T follicular helper cell (primary cell): Measurements from ENCODE around the gene ARSA.

Source experiments
- DNase-seq: peaks from one replicate; pipeline ENCODE4 v3.0.0-alpha.2; 2020; ENCODE audit warnings: low read depth

The ARSA gene

GRCh38 chr22:50604256-50605001, 23.5 kb downstream of the ARSA start:
- no peak for DNase-seq

- DNase-seq, result no peak
Observed at GRCh38 chr22:50603511-50604255, 24.3 kb downstream of the ARSA start.

- no peak for DNase-seq
Observed at GRCh38 chr22:50602338-50602700, 25.6 kb downstream of the ARSA start.

DNA sequence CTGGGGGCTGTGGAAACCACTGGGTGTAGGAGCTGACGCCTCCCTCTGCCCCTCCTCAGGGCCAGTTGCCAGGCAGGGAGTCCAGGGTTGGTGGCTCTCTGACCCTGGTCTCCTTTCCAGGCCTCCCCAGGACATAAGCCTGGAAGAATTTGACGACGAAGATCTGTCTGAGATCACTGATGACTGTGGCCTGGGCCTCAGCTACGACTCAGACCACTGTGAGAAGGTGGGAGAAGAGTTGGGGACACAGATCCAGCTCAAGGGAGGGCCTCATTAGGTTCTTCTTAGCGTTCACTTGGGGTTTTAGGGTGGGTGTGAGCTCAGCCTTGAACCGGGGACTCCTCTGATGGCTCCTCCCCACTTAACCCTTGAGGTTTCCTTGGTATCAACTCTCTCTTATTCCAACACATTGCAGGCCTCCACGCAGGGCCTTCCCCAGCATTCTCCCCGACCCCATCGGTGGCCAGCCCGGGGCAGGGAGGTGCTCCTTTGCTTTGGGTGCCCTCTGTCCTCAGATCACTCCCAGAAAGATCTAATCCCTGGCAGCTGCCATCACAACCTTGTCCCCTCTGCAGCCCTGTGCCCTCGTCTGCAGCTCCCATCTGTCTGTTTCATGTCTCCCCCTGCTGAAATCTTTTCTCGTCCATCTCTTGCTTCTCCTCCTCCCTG, 26.1 kb downstream of the ARSA start:
- no peak for DNase-seq

GRCh38 chr22:50600967-50601668, 26.8 kb downstream of the ARSA start:
- DNase-seq, result no peak

DNA sequence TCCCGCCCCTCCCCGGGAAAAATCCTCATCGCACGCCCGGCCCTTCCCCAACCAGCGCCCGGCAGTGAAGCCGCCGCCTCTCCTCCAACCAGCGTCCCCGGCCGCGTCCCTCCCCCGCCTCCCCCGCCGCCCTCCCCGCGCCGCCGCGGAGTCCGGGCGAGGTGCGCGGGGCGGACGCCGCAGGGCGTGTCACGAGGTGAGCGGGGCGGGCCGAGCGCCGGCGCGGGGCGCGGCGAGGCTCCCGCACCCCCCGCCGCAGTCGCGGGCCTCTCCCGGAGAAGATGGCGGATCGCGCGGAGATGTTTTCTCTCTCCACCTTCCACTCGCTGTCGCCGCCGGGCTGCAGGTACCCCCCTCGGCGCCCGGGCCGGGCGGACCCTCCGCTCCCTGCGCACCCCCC, 27.4 kb downstream of the ARSA start, which contains the start of gene MAPK8IP2:
MAPK8IP2 (plus strand) TSS at position 256 of the 400 bp plus-strand sequence; CDS start at position 282, 26 bp downstream.
- DNase-seq, result no peak

DNA sequence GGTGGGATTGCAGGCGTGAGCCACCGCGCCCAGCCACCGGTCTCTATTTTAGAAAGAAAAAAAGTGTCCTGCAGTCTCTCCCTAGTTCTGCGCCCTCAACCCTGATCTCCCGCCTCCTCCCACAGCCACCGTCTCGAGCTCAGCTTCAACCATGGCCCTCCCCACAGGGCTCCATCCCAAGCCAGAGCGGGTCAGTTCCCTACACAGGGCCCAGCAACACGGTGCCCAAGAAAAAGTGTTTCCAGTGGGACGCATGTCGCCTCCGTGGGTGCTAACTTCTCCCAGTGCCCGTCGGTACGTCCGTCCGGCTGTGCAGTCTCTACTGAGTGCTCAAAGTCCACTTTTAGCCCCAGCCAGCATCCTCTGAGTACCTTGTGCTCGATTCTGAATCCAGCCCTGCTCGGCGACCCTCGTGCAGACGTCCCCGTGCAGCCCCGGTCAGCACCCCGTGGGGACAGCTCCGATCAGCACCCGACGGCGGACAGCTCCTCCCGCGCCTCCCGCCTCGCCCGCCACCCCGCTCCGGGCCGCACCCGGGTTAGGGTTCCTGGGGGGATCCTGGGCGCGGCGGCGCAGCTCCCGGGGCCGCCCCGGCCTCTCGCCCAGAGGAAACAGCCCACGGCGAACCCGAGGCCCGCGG, 28.0 kb downstream of the ARSA start:
- DNase-seq, result peak; percentile 52

- DNase-seq, result no peak
Observed at GRCh38 chr22:50597097-50597496, 30.9 kb downstream of the ARSA start.

DNA sequence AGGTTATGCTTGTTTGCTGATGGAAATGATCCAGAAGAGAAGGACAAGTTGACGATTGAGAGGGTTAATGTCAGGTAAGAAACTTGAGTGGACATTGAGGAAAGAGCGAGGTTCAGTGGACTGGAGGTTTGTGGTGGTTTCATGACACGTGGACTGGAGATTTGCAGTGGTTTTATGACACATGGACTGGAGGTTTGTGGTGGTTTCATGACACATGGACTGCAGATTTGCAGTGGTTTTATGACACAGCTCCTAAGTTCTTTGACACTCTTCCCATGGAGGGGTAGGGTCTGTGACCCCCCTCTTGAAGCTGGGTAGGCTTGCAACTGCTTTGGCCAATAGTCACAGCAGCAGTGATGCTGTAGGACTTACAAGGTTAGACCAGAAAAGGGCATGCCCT, 32.8 kb downstream of the ARSA start:
- DNase-seq, result no peak

- DNase-seq, result no peak
Observed at GRCh38 chr22:50587407-50587806, 40.5 kb downstream of the ARSA start.

DNA sequence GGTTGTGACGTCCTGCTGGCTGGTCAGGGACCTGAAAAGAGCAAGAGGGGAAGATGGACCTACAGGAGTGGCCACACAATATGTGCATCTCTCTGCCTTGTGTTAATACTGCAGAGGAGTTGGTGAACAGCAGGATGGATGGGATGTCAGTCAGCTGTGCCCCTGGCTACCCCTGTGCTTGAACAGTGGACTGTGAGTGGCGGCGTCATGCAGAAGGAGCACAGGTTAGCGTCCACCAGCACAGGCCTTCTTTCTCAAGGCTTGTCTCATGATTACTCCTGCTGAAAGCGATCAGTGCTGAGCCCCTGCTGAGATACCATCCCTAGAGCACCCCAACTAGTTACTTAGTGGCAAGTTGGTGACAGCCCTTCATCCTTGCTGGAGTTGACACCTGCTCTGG, 41.5 kb downstream of the ARSA start:
- DNase-seq, result no peak

GRCh38 chr22:50585781-50586180, 42.2 kb downstream of the ARSA start:
- no peak for DNase-seq

GRCh38 chr22:50585238-50585637, 42.7 kb downstream of the ARSA start:
- DNase-seq, result no peak

DNA sequence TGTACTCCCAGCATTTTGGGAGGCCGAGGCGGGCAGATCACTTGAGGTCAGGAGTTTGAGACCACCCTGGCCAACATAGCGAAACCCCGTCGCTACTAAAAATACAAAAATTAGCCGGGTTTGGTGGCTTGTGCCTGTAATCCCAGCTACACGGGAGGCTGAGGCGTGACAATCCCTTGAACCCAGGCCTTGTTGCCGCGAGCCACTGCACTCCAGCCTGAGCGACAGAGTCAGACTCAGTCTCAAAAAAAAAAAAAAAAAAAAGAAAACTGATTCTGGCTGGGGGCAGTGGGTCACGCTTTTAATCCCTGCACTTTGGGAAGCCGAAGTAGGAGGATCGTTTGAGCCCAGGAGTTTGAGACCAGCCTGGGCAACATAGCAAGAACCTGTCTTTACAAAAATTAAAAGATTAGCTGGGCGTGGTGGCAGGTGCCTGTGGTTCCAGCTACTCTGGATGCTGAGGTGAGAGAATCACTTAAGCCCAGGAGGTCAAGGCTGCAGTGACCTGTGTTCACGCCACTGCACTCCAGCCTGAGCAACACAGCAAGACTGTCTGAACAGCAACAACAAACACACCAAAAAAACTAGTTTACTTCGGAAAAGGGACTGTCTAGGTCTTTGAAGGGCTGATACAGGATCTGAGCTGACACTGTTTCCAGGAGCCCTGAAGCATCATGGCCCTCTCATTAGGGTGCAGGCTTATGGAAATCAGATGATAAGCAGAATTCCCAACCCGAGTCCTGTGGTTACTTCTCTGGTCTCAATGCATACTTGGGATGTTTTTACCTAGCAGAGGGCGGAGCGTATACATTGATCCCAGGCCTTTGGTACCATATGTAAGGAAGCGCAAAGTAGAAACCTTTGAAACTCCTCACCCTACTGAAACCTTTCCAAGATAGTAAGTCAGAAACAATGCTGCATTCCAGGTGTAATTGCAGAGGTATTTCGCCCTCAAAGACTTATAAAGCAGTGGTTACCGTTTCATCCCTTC, 43.6 kb downstream of the ARSA start:
- DNase-seq, result no peak

DNA sequence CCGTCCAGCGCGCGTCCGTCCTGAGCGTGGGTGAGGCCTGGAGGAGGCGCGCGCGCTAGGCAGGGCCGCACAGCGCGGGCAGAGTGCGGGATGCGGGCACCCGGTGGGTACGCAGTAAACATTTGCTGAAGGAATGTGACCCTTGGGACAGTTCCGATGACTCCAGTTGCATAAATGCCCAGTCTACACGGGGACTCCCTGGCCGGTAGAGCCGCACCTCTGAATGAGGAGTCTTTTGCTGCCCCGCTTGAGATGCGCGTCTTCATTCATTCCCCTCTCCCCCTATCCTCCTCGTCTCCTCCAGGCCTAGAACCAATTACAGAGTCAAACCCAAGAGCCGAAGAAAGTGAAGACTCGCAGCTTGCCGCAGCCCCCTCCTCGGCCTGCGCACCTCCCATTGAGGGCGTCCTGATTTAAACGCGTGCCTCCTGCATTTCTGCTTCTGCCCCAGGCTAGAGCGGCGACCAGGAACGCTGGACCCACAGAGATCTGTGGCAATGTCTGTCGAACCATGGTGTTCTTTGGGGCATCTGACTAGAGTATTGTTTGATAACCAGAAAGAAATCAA, 44.6 kb downstream of the ARSA start:
- no peak for DNase-seq

GRCh38 chr22:50582493-50583293, 45.3 kb downstream of the ARSA start, which contains the start of gene CHKB:
CHKB (minus strand) TSS chr22:50582849; CDS start chr22:50582781, 68 bp downstream.
- peak; percentile 97 for DNase-seq

GRCh38 chr22:50581950-50582492, 45.9 kb downstream of the ARSA start:
- DNase-seq, result no peak

- DNase-seq, result no peak
Observed at GRCh38 chr22:50581031-50581949, 46.7 kb downstream of the ARSA start.
